Stimulated activated CD4-positive, alpha-beta T cell treated with anti-CD3 and anti-CD28 coated beads, Interleukin-12 subunit alpha, Interleukin-12 subunit beta, amount 100 ng/mL, for 24 hours (primary cell): ENCODE results near the gene FAM124B.
A peak's percentile ranks its signal among the peaks of the same experiment; 100 is the strongest.

ENCODE experiments used
- DNase-seq, 2 experiments: peaks; one replicate each; pipeline ENCODE4 v3.0.0-alpha.2; 2020; ENCODE audit warnings: low read depth in 2 of 2

FAM124B gene, protein sequence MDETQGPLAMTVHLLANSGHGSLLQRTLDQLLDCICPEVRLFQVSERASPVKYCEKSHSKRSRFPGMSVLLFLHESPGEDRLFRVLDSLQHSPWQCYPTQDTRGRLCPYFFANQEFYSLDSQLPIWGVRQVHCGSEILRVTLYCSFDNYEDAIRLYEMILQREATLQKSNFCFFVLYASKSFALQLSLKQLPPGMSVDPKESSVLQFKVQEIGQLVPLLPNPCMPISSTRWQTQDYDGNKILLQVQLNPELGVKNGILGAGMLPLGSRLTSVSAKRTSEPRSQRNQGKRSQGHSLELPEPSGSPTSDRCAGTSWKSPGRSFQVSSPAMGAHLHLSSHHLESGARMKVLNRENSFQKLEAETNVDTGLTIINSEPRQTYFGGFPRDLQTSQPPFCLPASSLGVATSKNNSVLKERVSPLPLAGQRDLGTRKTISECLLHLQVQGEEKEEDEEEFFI

DNA sequence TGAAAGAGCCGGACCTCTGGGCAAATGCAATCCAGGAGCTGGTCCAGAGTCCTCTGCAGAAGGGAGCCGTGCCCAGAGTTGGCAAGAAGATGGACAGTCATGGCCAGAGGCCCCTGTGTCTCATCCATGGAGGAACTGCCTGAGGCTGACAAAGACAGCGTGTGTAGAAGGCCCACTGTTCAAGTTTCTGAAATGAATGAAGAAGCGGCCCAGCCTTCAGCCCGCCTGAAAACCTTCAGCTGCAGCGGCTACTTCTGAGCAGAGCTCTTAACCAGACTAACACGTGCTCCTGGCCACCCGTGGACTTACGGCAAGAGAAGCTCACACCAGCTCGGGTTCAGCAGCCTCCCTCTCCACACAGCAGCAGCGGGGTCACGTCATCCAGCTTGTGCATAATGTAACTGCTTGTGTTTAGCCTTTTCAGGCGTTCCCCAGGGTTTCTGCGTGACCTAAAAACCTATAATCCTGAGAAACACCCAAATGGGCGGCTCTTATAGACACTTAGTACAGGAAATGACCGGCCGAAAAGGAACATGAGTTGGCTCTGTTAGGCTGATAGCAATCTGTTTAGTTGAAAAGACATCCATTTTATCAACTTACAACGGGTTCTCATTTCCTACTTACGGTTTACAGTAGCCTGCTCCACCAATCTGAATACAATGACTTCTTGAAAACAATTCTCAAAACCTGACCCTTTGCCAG lies at the start of gene FAM124B:
Gene FAM124B (minus strand): TSS at position 467 of the 702 bp plus-strand sequence. CDS start 339 bp downstream, at position 128.
- peak in 1 of 2 experiments; percentile 28 for DNase-seq

- no peak for DNase-seq
Observed at GRCh38 chr2:224449212-224450147, 47.6 kb upstream of the FAM124B start.

DNA sequence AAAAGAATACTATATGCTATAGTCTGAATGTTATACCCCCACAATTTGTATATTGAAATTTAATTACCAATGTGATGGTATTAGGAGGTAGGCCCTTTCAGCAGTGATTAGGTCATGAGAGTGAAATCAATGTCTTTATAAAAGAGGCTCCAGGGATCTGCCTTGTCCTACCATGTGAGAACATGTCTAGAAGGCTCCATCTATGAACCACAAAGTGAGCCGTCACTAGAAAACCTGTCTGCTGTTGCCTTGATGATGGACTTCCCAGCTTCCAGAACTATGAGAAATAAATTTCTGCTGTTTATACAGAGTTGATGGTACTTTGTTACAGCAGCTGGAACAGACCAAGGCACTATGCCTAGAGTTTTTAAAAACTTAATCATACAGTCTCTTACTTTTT lies 46.3 kb upstream of the FAM124B start:
- no peak for DNase-seq

GRCh38 chr2:224444783-224445182 lies 42.9 kb upstream of the FAM124B start:
- no peak for DNase-seq

GRCh38 chr2:224444021-224444420 lies 42.1 kb upstream of the FAM124B start:
- no peak for DNase-seq

GRCh38 chr2:224442071-224442967 lies 40.4 kb upstream of the FAM124B start:
- peak in 1 of 2 experiments; percentile 5 for DNase-seq

- no peak for DNase-seq
Observed at GRCh38 chr2:224440988-224441387, 39.1 kb upstream of the FAM124B start.

DNA sequence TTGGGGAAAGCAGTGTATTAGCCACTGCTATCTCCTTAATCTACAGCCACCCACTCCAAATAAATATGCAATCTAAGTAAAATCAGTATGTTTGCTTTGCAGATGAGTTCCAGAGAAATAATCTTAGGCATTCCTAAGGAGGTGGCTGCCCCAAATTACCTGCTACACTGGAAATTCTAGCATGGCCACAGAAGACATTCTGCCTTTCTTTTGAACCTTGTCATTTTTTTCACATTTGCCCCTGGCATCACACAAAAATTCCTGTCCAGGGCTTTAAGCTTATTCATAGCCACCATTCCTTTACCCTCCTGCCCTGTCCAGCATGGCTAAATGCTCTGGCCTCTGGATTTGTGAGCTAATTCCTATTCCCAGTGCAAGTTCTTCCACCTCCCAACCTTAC lies 36.8 kb upstream of the FAM124B start:
- DNase-seq, result no peak

DNA sequence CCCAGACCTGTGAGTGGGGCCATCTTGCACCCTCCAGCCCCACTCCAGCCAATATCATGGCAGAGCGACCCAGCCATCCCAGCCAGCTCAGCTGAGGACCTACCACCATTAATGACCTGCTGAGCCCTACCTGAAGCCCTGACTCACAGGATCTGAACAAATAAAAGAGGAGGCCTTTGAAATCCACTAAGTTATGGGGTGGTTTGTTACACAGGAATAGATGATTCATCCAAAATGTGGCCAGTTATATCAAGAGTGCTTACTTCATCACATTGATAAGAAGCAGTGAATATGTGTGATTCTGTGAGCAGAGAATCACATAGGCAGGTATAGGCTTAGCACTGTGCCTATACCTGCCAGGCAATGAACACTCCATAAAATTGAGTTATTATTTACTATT lies 34.7 kb upstream of the FAM124B start:
- no peak for DNase-seq

DNA sequence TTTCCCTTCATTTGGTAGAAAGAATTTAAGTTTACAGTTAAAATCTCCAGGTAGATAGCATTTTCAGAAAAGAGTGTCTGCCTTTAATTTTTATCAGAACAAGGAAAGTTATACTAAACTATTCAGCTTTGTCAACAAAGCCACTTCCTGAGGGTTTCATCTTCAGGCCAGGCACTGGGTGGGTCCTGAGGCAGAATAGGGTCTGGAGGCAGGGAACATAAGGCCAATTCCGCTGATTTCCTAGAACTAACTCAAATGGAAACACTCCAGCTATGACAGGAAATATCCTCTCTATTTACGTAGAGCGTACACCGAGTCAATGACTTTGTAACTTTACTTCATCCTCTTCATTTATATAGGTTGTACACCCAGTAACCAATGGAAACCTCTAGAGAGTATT lies 32.7 kb upstream of the FAM124B start:
- no peak for DNase-seq

GRCh38 chr2:224433442-224433841 lies 31.5 kb upstream of the FAM124B start:
- DNase-seq, result no peak

GRCh38 chr2:224432003-224432579 lies 30.2 kb upstream of the FAM124B start:
- DNase-seq, result no peak

DNA sequence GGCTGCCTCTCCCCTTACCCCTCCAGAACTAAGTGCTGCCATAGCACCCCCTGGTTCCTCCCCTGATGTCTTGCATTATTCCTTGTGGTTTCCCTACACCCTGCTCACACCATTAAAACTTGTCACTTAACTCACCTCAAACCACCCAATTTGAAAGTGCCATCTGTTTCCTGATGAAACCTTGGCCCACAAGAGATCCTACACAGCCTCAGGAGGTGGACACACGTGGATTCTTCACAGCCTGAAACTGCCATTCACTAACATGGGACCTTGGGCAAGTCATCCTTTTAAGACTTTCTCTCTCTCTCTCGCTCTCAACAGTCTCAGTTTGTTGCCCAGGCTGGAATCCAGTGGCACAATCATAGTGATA lies 27.5 kb upstream of the FAM124B start:
- DNase-seq, result no peak

DNA sequence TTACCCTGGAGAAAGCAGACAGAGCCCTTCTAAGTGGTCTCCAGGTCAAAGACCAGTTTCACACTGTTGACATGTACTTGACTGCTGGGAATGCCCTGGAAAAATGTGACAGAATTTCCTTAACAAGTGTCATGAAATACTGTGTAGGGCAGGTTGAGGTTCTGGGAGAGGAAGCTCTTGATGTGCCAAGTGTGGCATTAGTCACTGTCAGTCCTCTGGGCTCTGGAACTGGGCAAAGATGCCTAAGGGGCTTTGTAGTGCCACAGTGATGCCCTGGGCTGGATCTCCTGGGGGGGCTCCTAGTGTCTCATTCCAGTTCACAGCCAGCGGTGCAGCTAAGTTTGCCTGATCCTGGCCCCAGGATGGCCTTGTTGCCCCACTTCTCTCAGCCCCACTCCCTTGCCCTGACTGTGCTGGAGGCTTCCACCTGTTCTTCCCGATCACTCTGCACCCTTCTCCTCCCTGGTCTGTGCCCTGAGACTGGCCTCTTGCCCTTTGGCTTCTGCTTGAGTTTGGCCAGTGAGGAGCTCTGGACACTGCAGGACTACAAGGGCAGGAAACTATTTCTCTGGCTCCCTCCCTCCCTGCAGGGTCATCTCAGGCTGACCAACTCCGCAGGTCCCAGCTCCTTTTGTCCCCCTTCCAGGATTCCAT lies 27.0 kb upstream of the FAM124B start:
- DNase-seq, result no peak

DNA sequence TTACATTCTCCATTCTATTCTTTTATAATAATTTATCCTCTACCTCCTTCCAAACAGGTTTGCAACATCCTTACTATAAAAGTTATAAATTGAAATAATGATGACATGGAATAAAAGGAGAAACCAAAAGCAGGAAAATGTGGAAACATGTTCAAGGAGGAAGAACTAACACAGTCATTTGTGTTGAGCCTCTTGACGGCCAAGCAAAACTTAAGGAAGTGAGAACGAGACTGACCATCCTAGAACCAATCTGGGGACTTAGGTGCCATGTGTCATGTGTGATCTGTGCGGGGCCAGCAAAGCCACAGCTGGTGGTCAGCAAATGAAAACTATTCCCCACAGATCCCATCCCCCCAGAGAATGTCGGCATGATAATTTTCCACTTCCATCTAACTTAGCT lies 25.6 kb upstream of the FAM124B start:
- no peak for DNase-seq

GRCh38 chr2:224426656-224427055 lies 24.7 kb upstream of the FAM124B start:
- no peak for DNase-seq

GRCh38 chr2:224421065-224421464 lies 19.2 kb upstream of the FAM124B start:
- DNase-seq, result no peak

DNA sequence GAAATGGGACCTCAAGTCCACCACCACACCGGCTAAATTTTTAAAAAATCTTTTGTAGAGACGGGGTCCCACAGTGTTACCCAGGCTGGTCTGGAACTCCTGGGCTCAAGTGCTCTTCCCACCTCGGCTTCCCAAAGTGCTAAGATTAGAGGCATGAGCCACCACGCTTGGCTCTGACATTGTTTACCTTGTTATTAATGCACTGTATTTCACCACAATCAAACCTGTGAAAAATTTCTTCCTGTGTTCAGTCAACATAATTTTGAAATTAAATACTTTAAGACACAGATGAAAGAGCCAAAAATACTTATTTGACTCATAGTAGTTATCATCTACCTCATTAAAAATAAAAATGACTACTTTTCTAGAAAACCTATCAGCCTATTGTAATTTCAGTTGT lies 16.0 kb upstream of the FAM124B start:
- DNase-seq, result no peak

- DNase-seq, result no peak
Observed at GRCh38 chr2:224417361-224417729, 15.4 kb upstream of the FAM124B start.
